Uterus (tissue), 2 donors: ENCODE measurements around the gene ANKRD1.

ENCODE experiments used
- POLR2A ChIP-seq, 2 donors: fragments of 450-650 bp; IDR thresholded peaks; one replicate each; pipeline ENCODE4 v1.6.1; 2016; ENCODE audit warnings: antibody characterized with exemption in 2 of 2, mild to moderate bottlenecking in 1 of 2, moderate library complexity in 1 of 2
- TF ChIP-seq, protein P1 (sequence below), 4 experiments: fragments of 200-600 bp in 2 of 4; fragments of 450-650 bp in 2 of 4; sonication (generic) in 2 of 4; IDR thresholded peaks; one replicate each; pipeline ENCODE4 v1.5.1; 2016 to 2019; ENCODE audit warnings: antibody characterized with exemption in 4 of 4, mild to moderate bottlenecking in 2 of 4, moderate library complexity in 1 of 4

GRCh38 chr10:90906596-90906995 lies 14.3 kb downstream of the ANKRD1 start:
- TF ChIP-seq, protein P1, sequence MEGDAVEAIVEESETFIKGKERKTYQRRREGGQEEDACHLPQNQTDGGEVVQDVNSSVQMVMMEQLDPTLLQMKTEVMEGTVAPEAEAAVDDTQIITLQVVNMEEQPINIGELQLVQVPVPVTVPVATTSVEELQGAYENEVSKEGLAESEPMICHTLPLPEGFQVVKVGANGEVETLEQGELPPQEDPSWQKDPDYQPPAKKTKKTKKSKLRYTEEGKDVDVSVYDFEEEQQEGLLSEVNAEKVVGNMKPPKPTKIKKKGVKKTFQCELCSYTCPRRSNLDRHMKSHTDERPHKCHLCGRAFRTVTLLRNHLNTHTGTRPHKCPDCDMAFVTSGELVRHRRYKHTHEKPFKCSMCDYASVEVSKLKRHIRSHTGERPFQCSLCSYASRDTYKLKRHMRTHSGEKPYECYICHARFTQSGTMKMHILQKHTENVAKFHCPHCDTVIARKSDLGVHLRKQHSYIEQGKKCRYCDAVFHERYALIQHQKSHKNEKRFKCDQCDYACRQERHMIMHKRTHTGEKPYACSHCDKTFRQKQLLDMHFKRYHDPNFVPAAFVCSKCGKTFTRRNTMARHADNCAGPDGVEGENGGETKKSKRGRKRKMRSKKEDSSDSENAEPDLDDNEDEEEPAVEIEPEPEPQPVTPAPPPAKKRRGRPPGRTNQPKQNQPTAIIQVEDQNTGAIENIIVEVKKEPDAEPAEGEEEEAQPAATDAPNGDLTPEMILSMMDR (IDR thresholded peaks at IDR 0.05): no peak
- TF ChIP-seq POLR2A (IDR thresholded peaks at IDR 0.05): no peak
